GM18526 (cell line): ENCODE measurements around the gene IFNA8.

Experiments
- POLR2A ChIP-seq: IDR thresholded peaks from 3 replicates; pipeline ENCODE4 v1.6.1; 2011; ENCODE audit not compliant: insufficient read length; ENCODE audit errors: extremely low read depth

IFNA8 gene

DNA sequence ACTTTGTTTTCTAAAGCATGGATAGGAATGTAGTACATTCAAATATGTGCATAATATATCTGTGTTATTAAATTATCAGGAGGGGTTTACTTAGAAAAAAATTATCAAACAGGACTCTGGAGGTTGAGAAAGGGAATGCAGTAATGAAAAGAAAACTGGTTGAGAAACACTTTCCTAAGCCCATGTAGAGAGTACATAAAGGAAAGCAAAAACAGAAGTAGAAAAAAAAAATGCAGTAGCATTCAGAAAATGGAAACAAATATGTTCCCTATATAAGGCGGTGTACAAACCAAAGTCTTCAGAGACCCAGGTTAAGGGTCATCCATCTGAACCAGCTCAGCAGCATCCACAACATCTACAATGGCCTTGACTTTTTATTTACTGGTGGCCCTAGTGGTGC, at the start of gene IFNA8:
TSS of gene IFNA8 (plus strand) at position 301 of the 400 bp plus-strand sequence. CDS start at position 361, 60 bp downstream.
- TF ChIP-seq POLR2A, result no peak

DNA sequence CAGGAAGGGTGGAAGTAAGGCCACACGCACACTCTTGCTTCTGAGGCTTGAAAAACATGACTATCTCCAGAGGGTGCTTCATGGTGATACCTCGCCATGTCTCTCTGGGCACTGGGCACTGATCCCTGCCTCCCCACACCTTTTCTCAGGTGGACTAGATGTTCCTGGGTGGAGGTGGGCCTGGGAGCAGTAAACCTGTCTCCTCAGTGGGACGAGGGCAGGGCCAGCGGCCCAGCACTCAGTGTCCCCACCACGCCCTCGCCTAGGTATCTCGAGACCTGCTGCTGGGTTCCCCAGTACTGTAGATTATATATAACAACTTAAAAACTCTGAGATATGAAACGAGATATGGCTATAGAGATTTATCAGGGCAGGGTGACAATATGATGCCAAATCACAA, 46.6 kb upstream of the IFNA8 start:
- TF ChIP-seq POLR2A, result no peak

DNA sequence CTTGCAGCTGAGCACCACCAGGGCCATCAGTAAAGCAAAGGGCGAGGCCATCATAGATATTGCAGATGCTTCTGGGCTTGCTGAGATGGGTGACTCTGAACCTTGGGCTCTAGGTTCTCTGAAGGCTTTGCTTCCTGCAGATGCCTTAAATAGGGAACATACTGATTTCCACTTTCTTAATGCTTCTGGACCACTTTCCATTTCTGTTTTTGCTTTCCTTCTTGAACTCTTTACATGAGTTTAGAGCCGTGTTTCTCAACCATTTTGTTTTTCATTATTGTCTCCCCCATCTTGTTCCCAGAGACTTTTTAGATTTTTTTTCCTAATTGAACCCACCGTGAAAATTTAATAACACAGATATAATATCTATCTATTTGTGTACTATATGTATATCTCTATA, 41.0 kb upstream of the IFNA8 start, which contains the start of gene IFNA13:
TSS of gene IFNA13 (minus strand) at position 101 of the 400 bp plus-strand sequence. CDS start at position 54, 47 bp downstream.
- no peak for TF ChIP-seq POLR2A

- TF ChIP-seq POLR2A, result no peak
Measured at GRCh38 chr9:21381448-21382339, 27.2 kb upstream of the IFNA8 start.

GRCh38 chr9:21383627-21384026, 25.3 kb upstream of the IFNA8 start:
- TF ChIP-seq POLR2A, result no peak

DNA sequence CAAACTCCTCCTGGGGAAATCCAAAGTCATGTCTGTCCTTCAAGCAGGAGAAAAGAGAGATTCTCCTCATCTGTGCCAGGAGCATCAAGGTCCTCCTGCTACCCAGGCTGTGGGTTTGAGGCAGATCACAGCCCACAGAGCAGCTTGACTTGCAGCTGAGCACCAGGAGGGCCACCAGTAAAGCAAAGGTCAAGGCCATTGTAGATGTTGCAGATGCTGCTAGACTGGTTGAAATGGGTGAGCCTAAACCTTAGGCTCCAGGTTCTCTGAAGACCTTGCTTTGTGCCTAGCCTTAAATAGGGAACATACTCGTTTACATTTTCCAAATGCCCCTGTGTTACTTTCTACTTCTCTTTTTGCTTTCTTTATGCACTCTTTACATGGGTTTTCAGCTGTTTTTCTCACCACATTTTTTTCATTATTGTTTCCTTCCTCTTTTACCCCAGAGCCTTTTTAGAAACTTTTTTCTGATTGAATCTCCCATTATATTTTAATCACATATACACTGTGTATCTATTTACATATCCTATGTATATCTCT, 23.7 kb upstream of the IFNA8 start, which contains the start of gene IFNA2:
TSS of gene IFNA2 (minus strand) at position 268 of the 540 bp plus-strand sequence. CDS start at position 199, 69 bp downstream.
- TF ChIP-seq POLR2A, result no peak

DNA sequence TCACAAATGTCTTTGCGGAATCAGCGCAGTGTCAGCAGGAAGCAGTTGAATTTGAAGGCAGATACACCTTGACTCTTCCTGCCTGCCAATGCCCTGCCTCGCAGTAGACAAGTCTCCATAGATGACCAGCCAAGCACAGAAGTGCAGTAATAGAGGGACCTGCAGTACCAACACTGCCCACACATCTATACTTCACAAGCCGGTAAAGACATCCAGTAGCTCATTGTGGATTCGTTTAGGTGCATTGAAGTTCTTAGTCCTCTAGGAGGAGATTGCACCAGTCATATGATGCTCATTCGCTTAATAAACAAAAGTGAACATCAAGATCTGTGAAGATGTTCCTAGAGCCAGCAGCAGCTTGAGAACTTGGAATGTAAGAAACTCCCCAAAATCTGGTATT, 16.6 kb upstream of the IFNA8 start:
- TF ChIP-seq POLR2A, result no peak

DNA sequence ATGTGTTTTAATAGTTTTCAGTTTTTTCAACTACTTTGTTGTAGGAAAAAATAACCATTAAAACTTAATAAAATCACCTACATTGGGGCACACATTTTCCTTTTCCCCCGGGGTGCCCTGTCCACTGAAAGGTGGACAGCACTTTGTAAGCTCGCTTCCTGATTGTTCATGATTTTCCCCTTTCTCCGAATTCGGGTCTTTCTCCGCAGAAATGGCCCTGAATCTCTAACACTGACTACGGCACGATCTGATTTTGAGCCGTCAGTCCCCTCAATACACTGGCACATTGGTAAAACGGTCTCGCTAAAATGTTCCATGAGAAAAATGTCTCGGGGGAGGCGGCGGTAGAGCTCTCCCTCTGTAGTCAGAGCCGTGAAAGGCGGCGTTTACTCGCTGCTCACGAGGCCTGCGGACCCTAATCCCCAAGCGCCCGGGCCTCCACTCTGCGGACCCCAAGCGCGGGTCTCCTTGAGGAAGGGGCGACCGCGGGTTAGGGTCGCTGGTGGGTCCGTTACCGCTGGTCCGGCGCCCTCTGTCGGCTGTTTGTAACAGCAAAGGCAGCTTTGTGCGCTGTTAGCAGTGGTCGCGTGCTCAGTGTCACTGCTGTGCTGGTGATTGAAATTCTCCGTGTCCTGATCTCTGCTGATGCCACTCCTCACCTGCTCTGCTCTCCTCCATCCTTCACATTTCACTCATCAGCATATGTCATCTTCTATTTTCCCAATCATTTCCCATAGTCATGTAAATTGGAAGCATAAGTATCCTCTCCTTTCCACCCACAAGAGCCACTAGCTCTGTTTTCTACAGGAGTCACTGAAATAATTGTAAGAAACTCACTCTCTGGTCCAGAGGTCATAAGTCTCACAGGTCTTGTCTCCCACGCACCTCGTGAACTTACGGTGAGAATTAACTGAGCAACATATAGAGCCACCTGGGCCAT, 12.9 kb upstream of the IFNA8 start:
- TF ChIP-seq POLR2A, result no peak

- no peak for TF ChIP-seq POLR2A
Measured at GRCh38 chr9:21398955-21399489, 9.9 kb upstream of the IFNA8 start.

GRCh38 chr9:21399956-21400355, 9.0 kb upstream of the IFNA8 start:
- TF ChIP-seq POLR2A, result no peak

DNA sequence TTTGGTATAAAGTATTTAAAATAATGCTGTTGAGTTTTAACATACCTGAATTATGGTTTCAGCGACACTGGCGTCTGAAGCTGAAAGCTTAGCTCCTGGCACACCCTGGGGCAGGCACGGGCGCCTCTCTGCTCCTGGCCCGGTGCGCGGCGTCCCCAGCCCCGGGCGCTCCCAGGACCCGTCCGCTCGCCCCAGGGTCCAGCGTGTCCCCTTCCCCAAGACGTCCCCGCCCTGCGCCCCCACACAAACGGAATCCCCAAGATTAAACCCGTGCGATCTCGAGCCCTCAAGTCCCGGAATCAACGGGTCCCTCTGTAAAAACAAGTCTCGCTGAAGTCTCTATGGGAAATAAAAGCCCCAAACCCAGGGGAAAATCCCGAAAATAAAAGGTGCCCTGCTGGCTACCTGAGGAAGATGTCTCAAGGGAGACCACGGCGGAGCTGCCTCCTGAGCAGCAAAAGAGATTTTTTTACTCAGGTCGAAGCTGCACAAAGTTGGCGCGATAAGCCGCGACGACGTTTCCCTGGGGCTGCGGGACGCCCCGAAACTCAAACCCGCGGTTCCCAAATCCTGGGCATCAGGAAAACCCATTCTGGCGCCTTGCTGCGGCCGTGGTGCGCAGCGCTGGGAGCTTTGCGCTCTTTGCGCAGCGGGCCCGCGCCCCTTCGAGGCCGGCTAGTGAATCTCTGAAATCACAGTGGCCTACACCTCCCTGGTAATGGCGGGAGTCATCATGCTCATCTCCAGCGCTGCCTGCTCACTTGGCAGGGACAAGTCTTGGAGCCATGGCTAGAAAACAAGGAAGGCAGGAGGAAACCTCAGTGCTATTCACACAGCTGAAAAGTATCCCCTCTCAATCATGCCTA, 6.3 kb upstream of the IFNA8 start:
- TF ChIP-seq POLR2A, result no peak

DNA sequence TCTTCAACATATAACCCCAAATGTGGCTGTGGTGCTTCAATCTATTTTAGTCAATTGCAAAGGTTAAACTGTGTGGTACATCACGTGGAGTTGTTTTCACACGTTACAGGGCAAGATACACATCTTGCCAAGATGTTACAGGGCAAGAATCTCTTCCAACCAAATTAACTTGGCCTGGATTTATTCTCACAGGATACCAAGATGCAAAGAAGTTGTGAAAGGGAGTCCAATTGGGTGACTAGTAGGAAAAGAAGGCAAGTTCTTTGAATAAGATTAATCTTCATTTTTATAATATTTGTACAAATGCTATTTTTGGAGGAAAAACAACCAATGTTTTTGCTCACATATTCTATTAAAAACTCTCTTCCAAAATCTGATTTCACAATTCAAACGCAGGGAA, 4.8 kb upstream of the IFNA8 start:
- no peak for TF ChIP-seq POLR2A

- no peak for TF ChIP-seq POLR2A
Measured at GRCh38 chr9:21412107-21412506, 3.2 kb downstream of the IFNA8 start.

- TF ChIP-seq POLR2A, result no peak
Measured at GRCh38 chr9:21413151-21413550, 4.2 kb downstream of the IFNA8 start.
